ENCODE data around the gene TNXB.
"Not testable (repeated sequence)": the region's sequence is repeated elsewhere in the genome, so short reads cannot be mapped to it uniquely, and the experiment has no call there.

The TNXB gene

GRCh38 chr6:32064706-32065105 lies 44.4 kb downstream of the TNXB start:
- H3K27me3 Mint-ChIP-seq, result peaks cover 15% of the 10 kb centered on the region
- intact Hi-C loops (cut with micrococcal nuclease), result no loop called here
- no peaks in the 10 kb centered on the region for H3K4me1 Mint-ChIP-seq (ENCODE audit: low read depth)
- no peaks in the 10 kb centered on the region for H3K36me3 Mint-ChIP-seq (ENCODE audit: low read depth)
- H3K4me3 Mint-ChIP-seq, result no peak overlapping the region
- H3K9me3 Mint-ChIP-seq, result no peaks in the 10 kb centered on the region
- H3K27ac Mint-ChIP-seq, result no peak overlapping the region

GRCh38 chr6:32060966-32061655 lies 48.0 kb downstream of the TNXB start:
- H3K27me3 Mint-ChIP-seq, result peaks cover 22% of the 10 kb centered on the region
- H3K9me3 Mint-ChIP-seq, result no peaks in the 10 kb centered on the region
- H3K4me3 Mint-ChIP-seq, result no peak overlapping the region
- no peaks in the 10 kb centered on the region for H3K36me3 Mint-ChIP-seq (ENCODE audit: low read depth)
- no peaks in the 10 kb centered on the region for H3K4me1 Mint-ChIP-seq (ENCODE audit: low read depth)
- no peak overlapping the region for H3K27ac Mint-ChIP-seq
- intact Hi-C loops (cut with micrococcal nuclease), result no loop called here

- Mint-ChIP-seq H3K9me3 (no peaks in the 10 kb centered on the region), H3K36me3 (ENCODE audit: low read depth) (no peaks in the 10 kb centered on the region), H3K4me3 (no peak overlapping the region), H3K4me1 (ENCODE audit: low read depth) (no peaks in the 10 kb centered on the region), H3K27ac (no peak overlapping the region), H3K27me3 (peaks cover 29% of the 10 kb centered on the region)
- intact Hi-C loops (cut with micrococcal nuclease), result no loop called here
These were observed 50.6 kb downstream of the TNXB start for GRCh38 chr6:32058511-32058963.

GRCh38 chr6:32057966-32058365 lies 51.2 kb downstream of the TNXB start:
- H3K4me1 Mint-ChIP-seq (ENCODE audit: low read depth), result no peaks in the 10 kb centered on the region
- intact Hi-C loops (cut with micrococcal nuclease), result no loop called here
- peaks cover 30% of the 10 kb centered on the region for H3K27me3 Mint-ChIP-seq
- H3K4me3 Mint-ChIP-seq, result no peak overlapping the region
- no peak overlapping the region for H3K27ac Mint-ChIP-seq
- no peaks in the 10 kb centered on the region for H3K9me3 Mint-ChIP-seq
- H3K36me3 Mint-ChIP-seq (ENCODE audit: low read depth), result no peaks in the 10 kb centered on the region

GRCh38 chr6:32056254-32056653 lies 52.9 kb downstream of the TNXB start:
- peaks cover 34% of the 10 kb centered on the region for H3K27me3 Mint-ChIP-seq
- H3K9me3 Mint-ChIP-seq, result no peaks in the 10 kb centered on the region
- H3K36me3 Mint-ChIP-seq (ENCODE audit: low read depth), result no peaks in the 10 kb centered on the region
- intact Hi-C loops (cut with micrococcal nuclease), result no loop called here
- no peak overlapping the region for H3K27ac Mint-ChIP-seq
- no peak overlapping the region for H3K4me3 Mint-ChIP-seq
- no peaks in the 10 kb centered on the region for H3K4me1 Mint-ChIP-seq (ENCODE audit: low read depth)

GRCh38 chr6:32055756-32056155 lies 53.4 kb downstream of the TNXB start:
- H3K4me3 Mint-ChIP-seq; H3K4me1 Mint-ChIP-seq (ENCODE audit: low read depth); H3K27ac Mint-ChIP-seq; intact Hi-C loops (cut with micrococcal nuclease); H3K36me3 Mint-ChIP-seq (ENCODE audit: low read depth); H3K9me3 Mint-ChIP-seq: not testable (repeated sequence)
- peaks cover 38% of the 10 kb centered on the region for H3K27me3 Mint-ChIP-seq

GRCh38 chr6:32053314-32053713 lies 55.8 kb downstream of the TNXB start:
- H3K9me3 Mint-ChIP-seq; intact Hi-C loops (cut with micrococcal nuclease); H3K4me1 Mint-ChIP-seq (ENCODE audit: low read depth); H3K36me3 Mint-ChIP-seq (ENCODE audit: low read depth); H3K4me3 Mint-ChIP-seq; H3K27ac Mint-ChIP-seq: not testable (repeated sequence)
- H3K27me3 Mint-ChIP-seq, result peaks cover 42% of the 10 kb centered on the region

GRCh38 chr6:32052626-32053025 lies 56.5 kb downstream of the TNXB start:
- H3K27ac Mint-ChIP-seq; H3K36me3 Mint-ChIP-seq (ENCODE audit: low read depth); H3K9me3 Mint-ChIP-seq; H3K4me3 Mint-ChIP-seq; intact Hi-C loops (cut with micrococcal nuclease); H3K4me1 Mint-ChIP-seq (ENCODE audit: low read depth): not testable (repeated sequence)
- peaks cover 43% of the 10 kb centered on the region for H3K27me3 Mint-ChIP-seq

- no peaks in the 10 kb centered on the region for H3K36me3 Mint-ChIP-seq (ENCODE audit: low read depth)
- peaks cover 8% of the 10 kb centered on the region for H3K4me1 Mint-ChIP-seq (ENCODE audit: low read depth)
- H3K27me3 Mint-ChIP-seq, result peaks cover 34% of the 10 kb centered on the region
- H3K27ac Mint-ChIP-seq, result no peak overlapping the region
- intact Hi-C loops (cut with micrococcal nuclease), result no loop called here
- H3K9me3 Mint-ChIP-seq, result no peaks in the 10 kb centered on the region
- H3K4me3 Mint-ChIP-seq, result no peak overlapping the region
These were observed 58.6 kb downstream of the TNXB start for GRCh38 chr6:32050562-32050961.

- H3K27ac Mint-ChIP-seq; H3K4me3 Mint-ChIP-seq; H3K9me3 Mint-ChIP-seq; H3K4me1 Mint-ChIP-seq (ENCODE audit: low read depth); H3K36me3 Mint-ChIP-seq (ENCODE audit: low read depth); intact Hi-C loops (cut with micrococcal nuclease): not testable (repeated sequence)
- H3K27me3 Mint-ChIP-seq, result peaks cover 33% of the 10 kb centered on the region
These were observed 59.4 kb downstream of the TNXB start for GRCh38 chr6:32049736-32050135.

- peaks cover 29% of the 10 kb centered on the region for H3K27me3 Mint-ChIP-seq
These were observed 60.0 kb downstream of the TNXB start for GRCh38 chr6:32049149-32049548.

GRCh38 chr6:32047855-32048766 lies 61.0 kb downstream of the TNXB start:
- peaks cover 24% of the 10 kb centered on the region for H3K27me3 Mint-ChIP-seq
- H3K9me3 Mint-ChIP-seq, result no peaks in the 10 kb centered on the region
- intact Hi-C loops (cut with micrococcal nuclease), result no loop called here
- H3K36me3 Mint-ChIP-seq (ENCODE audit: low read depth), result no peaks in the 10 kb centered on the region
- H3K4me3 Mint-ChIP-seq, result no peak overlapping the region
- H3K27ac Mint-ChIP-seq, result no peak overlapping the region
- H3K4me1 Mint-ChIP-seq (ENCODE audit: low read depth), result peaks cover 8% of the 10 kb centered on the region

More at GRCh38 chr6:32049149-32049548, 60.0 kb downstream of the TNXB start:
- intact Hi-C loops (cut with micrococcal nuclease); H3K36me3 Mint-ChIP-seq (ENCODE audit: low read depth); H3K9me3 Mint-ChIP-seq; H3K4me3 Mint-ChIP-seq; H3K27ac Mint-ChIP-seq; H3K4me1 Mint-ChIP-seq (ENCODE audit: low read depth): not testable (repeated sequence)

GRCh38 chr6:32047539-32047854 lies 61.6 kb downstream of the TNXB start:
- Mint-ChIP-seq H3K4me3 (no peak overlapping the region), H3K27ac (no peak overlapping the region), H3K4me1 (ENCODE audit: low read depth) (peaks cover 8% of the 10 kb centered on the region), H3K9me3 (no peaks in the 10 kb centered on the region), H3K27me3 (peaks cover 23% of the 10 kb centered on the region), H3K36me3 (ENCODE audit: low read depth) (no peaks in the 10 kb centered on the region)
- intact Hi-C loops (cut with micrococcal nuclease), result no loop called here

- H3K27me3 Mint-ChIP-seq, result peaks cover 23% of the 10 kb centered on the region
- no peaks in the 10 kb centered on the region for H3K36me3 Mint-ChIP-seq (ENCODE audit: low read depth)
- intact Hi-C loops (cut with micrococcal nuclease), result no loop called here
- peaks cover 8% of the 10 kb centered on the region for H3K4me1 Mint-ChIP-seq (ENCODE audit: low read depth)
- no peak overlapping the region for H3K4me3 Mint-ChIP-seq
- H3K27ac Mint-ChIP-seq, result no peak overlapping the region
- no peaks in the 10 kb centered on the region for H3K9me3 Mint-ChIP-seq
These were observed 62.1 kb downstream of the TNXB start for GRCh38 chr6:32047084-32047478.

All from dendritic cell treated with granulocyte-macrophage colony-stimulating factor and Interleukin-4, amounts not matched to agents 40 ng/mL and 50 ng/mL, for 4 days (primary cell).